ENCODE measurements around the gene IL17D. TPM values are rescaled to one million over a fixed set of nuclear protein-coding genes. Genes with fewer than 3 reads are reported as not detected.

IL17D gene
- total RNA-seq, 1 donor from 2014 or later: 5.4 TPM

- no peak overlapping the region for H3K27ac Mint-ChIP-seq
- peaks cover 9% of the 10 kb centered on the region for H3K36me3 Mint-ChIP-seq
- H3K4me1 Mint-ChIP-seq: peaks cover 16% of the 10 kb centered on the region
- H3K4me3 Mint-ChIP-seq: no peak overlapping the region
- H3K27me3 Mint-ChIP-seq (ENCODE audit: low read depth): no peaks in the 10 kb centered on the region
- TF ChIP-seq CTCF (IDR thresholded peaks at IDR 0.05; ENCODE audit: unreplicated experiment): no peak
- DNase-seq (ENCODE audit: low spot score in 2 of 2, unreplicated experiment in 2 of 2): no peak
- no peaks in the 10 kb centered on the region for H3K9me3 Mint-ChIP-seq
These were observed 19.0 kb upstream of the IL17D start for GRCh38 chr13:20684546-20684945.

GRCh38 chr13:20685092-20685491 lies 18.4 kb upstream of the IL17D start:
- H3K4me1 Mint-ChIP-seq: peaks cover 14% of the 10 kb centered on the region

GRCh38 chr13:20686167-20686566 lies 17.3 kb upstream of the IL17D start:
- no peak for DNase-seq (ENCODE audit: low spot score in 2 of 2, unreplicated experiment in 2 of 2)
- Mint-ChIP-seq H3K27me3 (ENCODE audit: low read depth) (no peaks in the 10 kb centered on the region), H3K4me1 (peaks cover 9% of the 10 kb centered on the region), H3K36me3 (peaks cover 2% of the 10 kb centered on the region), H3K27ac (no peak overlapping the region), H3K9me3 (no peaks in the 10 kb centered on the region), H3K4me3 (no peak overlapping the region)
- no peak for TF ChIP-seq CTCF (IDR thresholded peaks at IDR 0.05; ENCODE audit: unreplicated experiment)

More at GRCh38 chr13:20685092-20685491, 18.4 kb upstream of the IL17D start:
- no peak for DNase-seq (ENCODE audit: low spot score in 2 of 2, unreplicated experiment in 2 of 2)
- Mint-ChIP-seq H3K27ac (no peak overlapping the region), H3K4me3 (no peak overlapping the region), H3K36me3 (peaks cover 9% of the 10 kb centered on the region), H3K9me3 (no peaks in the 10 kb centered on the region), H3K27me3 (ENCODE audit: low read depth) (no peaks in the 10 kb centered on the region)
- no peak for TF ChIP-seq CTCF (IDR thresholded peaks at IDR 0.05; ENCODE audit: unreplicated experiment)

GRCh38 chr13:20686863-20687579 lies 16.5 kb upstream of the IL17D start:
- H3K27me3 Mint-ChIP-seq (ENCODE audit: low read depth): no peaks in the 10 kb centered on the region
- no peak for DNase-seq (ENCODE audit: low spot score in 2 of 2, unreplicated experiment in 2 of 2)
- no peak for TF ChIP-seq CTCF (IDR thresholded peaks at IDR 0.05; ENCODE audit: unreplicated experiment)
- no peaks in the 10 kb centered on the region for H3K9me3 Mint-ChIP-seq
- peak overlapping the region; percentile 31 for H3K27ac Mint-ChIP-seq
- H3K4me1 Mint-ChIP-seq: peaks cover 9% of the 10 kb centered on the region
- peaks cover 2% of the 10 kb centered on the region for H3K36me3 Mint-ChIP-seq
- no peak overlapping the region for H3K4me3 Mint-ChIP-seq

GRCh38 chr13:20689291-20689690 lies 14.2 kb upstream of the IL17D start:
- H3K4me3 Mint-ChIP-seq: no peak overlapping the region
- H3K27ac Mint-ChIP-seq: no peak overlapping the region
- H3K36me3 Mint-ChIP-seq: no peaks in the 10 kb centered on the region
- no peak for DNase-seq (ENCODE audit: low spot score in 2 of 2, unreplicated experiment in 2 of 2)
- no peaks in the 10 kb centered on the region for H3K9me3 Mint-ChIP-seq
- TF ChIP-seq CTCF (IDR thresholded peaks at IDR 0.05; ENCODE audit: unreplicated experiment): no peak
- H3K4me1 Mint-ChIP-seq: peaks cover 9% of the 10 kb centered on the region
- no peaks in the 10 kb centered on the region for H3K27me3 Mint-ChIP-seq (ENCODE audit: low read depth)
